NT2/D1 (cell line): ENCODE data around the gene MSRB1.

Source experiments
- SUZ12 ChIP-seq: IDR thresholded peaks from 2 replicates; pipeline ENCODE4 v1.6.1; 2011; ENCODE audit not compliant: insufficient read length, insufficient read depth; ENCODE audit errors: extremely low read depth
- YY1 ChIP-seq: IDR thresholded peaks from 2 replicates; pipeline ENCODE4 v1.6.1; 2011; ENCODE audit not compliant: insufficient read length, insufficient read depth
- ZNF274 ChIP-seq: IDR thresholded peaks from 2 replicates; pipeline ENCODE4 v1.6.1; 2011; ENCODE audit warnings: mild to moderate bottlenecking, low read depth, low read length

- TF ChIP-seq YY1 (no peak), SUZ12 (no peak), ZNF274 (no peak)
Measured at GRCh38 chr16:1974157-1975070, 31.4 kb upstream of the MSRB1 start.
